ENCODE data around the gene MYH11. TPM values are rescaled to one million over a fixed set of nuclear protein-coding genes. Genes with fewer than 3 reads are reported as not detected.

MYH11 gene
- total and polyA plus RNA-seq, 2 experiments from 2014 or later: 2.0 to 12.2 TPM

DNA sequence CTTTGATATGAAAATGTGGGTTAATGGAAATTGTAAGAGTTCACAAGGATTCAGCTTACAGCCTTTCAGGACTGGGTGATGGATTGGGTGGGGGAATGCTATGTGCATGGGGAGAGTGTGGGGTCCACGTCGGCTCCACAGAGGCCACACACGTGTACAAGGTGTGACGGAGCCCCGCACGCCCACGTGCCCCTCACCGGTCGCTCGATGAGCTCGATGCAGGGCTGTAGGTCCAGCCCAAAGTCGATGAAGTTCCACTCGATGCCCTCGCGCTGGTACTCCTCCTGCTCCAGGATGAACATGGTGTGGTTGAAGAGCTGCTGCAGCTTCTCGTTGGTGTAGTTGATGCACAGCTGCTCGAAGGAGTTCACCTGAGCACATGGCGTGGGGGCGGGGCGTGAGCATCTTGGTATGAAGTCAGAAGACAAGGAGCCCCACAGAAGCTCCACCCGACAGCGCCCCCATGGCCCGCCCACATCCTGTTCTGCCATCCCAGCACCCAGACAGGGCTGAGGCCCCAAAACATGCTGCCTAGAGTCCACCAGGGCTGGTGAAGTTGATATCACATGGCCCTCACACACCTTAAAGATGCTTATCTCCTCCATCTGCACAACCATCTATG is 99.1 kb downstream of the MYH11 start:
- no peak for TF ChIP-seq CTCF (IDR thresholded peaks at IDR 0.05; ENCODE audit: low read depth, low read length)
- no peaks in the 10 kb centered on the region for H3K4me1 ChIP-seq (ENCODE audit: low read depth)
- peaks cover 5% of the 10 kb centered on the region for H3K27me3 ChIP-seq
- no peak overlapping the region for H3K27ac ChIP-seq
- no peak for DNase-seq (ENCODE audit: low read depth in 1 of 2, low spot score in 1 of 2)
- no peaks in the 10 kb centered on the region for H3K9me3 ChIP-seq (ENCODE audit: low read depth)
- H3K36me3 ChIP-seq: no peaks in the 10 kb centered on the region
- H3K4me3 ChIP-seq: no peak overlapping the region

DNA sequence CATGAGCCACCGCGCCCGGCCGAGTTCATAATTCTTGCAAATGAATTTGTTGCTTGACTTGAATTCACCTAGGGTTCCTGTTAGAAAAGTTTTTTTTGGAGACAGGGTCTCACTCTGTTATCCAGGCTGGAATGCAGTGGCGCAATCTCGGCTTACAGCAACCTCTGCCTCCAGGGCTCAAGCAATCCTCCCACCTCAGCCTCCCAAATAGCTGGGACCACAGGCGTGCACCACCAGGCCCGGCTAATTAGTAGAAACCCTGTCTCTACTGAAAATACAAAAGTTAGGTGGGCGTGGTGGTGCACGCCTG is 99.8 kb downstream of the MYH11 start:
- no peak overlapping the region for H3K27ac ChIP-seq
- DNase-seq (ENCODE audit: low read depth in 1 of 2, low spot score in 1 of 2): peak in 1 of 2 donors; percentile 16
- no peaks in the 10 kb centered on the region for H3K4me1 ChIP-seq (ENCODE audit: low read depth)
- no peaks in the 10 kb centered on the region for H3K36me3 ChIP-seq
- TF ChIP-seq CTCF (IDR thresholded peaks at IDR 0.05; ENCODE audit: low read depth, low read length): no peak
- peaks cover 5% of the 10 kb centered on the region for H3K27me3 ChIP-seq
- H3K9me3 ChIP-seq (ENCODE audit: low read depth): no peaks in the 10 kb centered on the region
- H3K4me3 ChIP-seq: no peak overlapping the region

DNA sequence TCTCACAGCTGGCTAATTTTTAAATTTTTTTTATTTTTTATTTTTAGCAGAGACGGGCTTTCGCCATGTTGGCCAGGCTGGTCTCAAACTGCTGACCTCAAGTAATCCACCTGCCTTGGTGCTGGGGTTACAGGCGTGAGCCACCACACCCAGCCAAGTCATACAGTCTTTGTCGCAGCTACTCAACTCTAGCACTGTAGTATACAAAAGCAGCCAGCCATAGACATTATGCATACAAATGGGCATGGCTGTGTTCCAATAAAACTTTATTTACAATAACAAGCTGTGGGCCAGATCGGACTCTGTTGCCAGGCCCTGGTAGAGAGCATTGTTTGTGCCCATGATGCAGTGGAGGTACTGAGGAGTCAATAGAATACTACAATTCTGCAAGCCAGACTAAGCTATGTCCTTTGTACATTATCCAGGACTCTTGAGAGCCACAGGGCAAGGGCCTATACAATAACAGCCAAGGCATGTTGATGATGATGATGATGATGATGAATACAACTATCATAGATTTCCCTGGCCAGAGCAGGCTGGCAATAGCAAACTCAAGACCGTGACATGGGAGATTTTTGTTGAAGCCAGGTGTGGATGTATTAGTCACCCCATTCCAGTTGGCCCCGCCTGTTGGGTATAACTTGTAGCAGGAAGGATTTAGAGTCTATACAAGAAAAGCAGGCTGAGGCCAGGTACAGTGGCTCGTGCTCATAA is 101.8 kb downstream of the MYH11 start:
- no peak overlapping the region for H3K27ac ChIP-seq
- no peaks in the 10 kb centered on the region for H3K9me3 ChIP-seq (ENCODE audit: low read depth)
- no peaks in the 10 kb centered on the region for H3K4me1 ChIP-seq (ENCODE audit: low read depth)
- TF ChIP-seq CTCF (IDR thresholded peaks at IDR 0.05; ENCODE audit: low read depth, low read length): no peak
- H3K27me3 ChIP-seq: peaks cover 5% of the 10 kb centered on the region
- DNase-seq (ENCODE audit: low read depth in 1 of 2, low spot score in 1 of 2): no peak
- no peaks in the 10 kb centered on the region for H3K36me3 ChIP-seq
- no peak overlapping the region for H3K4me3 ChIP-seq

GRCh38 chr16:15752717-15753488 is 103.9 kb downstream of the MYH11 start:
- TF ChIP-seq CTCF (IDR thresholded peaks at IDR 0.05; ENCODE audit: low read depth, low read length): no peak
- Histone ChIP-seq H3K4me1 (ENCODE audit: low read depth) (no peaks in the 10 kb centered on the region), H3K27me3 (peaks cover 5% of the 10 kb centered on the region), H3K9me3 (ENCODE audit: low read depth) (no peaks in the 10 kb centered on the region), H3K27ac (no peak overlapping the region), H3K36me3 (no peaks in the 10 kb centered on the region), H3K4me3 (no peak overlapping the region)
- DNase-seq (ENCODE audit: low read depth in 1 of 2, low spot score in 1 of 2): no peak

DNA sequence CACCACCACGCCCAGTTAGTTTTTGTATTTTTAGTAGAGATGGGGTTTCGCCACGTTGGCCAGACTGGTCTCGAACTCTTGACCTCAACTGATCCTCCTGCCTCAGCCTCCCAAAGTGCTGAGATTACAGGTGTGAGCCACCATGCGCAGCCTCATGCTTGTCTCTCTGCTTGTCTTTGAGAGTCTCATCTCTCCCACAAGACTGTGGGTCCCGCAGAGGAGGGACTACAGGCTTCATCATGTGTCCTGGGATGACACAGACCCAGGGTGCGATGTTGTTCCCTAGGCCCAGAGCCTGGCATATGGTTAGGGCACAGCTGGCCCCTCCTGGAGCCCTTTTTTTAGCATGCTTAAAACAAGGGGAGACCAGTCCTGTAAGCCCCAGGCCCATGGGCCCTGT is 104.9 kb downstream of the MYH11 start:
- Histone ChIP-seq H3K9me3 (ENCODE audit: low read depth) (no peaks in the 10 kb centered on the region), H3K4me3 (no peak overlapping the region), H3K4me1 (ENCODE audit: low read depth) (no peaks in the 10 kb centered on the region), H3K27me3 (peaks cover 5% of the 10 kb centered on the region), H3K27ac (no peak overlapping the region), H3K36me3 (no peaks in the 10 kb centered on the region)
- TF ChIP-seq CTCF (IDR thresholded peaks at IDR 0.05; ENCODE audit: low read depth, low read length): no peak
- DNase-seq (ENCODE audit: low read depth in 1 of 2, low spot score in 1 of 2): no peak

Data from cardiac muscle cell (in vitro differentiated cells and primary cell).